Common myeloid progenitor, CD34-positive (primary cell): ENCODE data around the gene KDM3B.
"Not testable (repeated sequence)": the region's sequence is repeated elsewhere in the genome, so short reads cannot be mapped to it uniquely, and the experiment has no call there.

Experiments used
- CTCF ChIA-PET: fragments of 350-600 bp; sonication (Branson Sonifier 250); formaldehyde crosslinking; loops from one replicate; lab custom pipeline; 2021; ENCODE audit warnings: antibody characterized with exemption; lab: Charles Lee
- POLR2A ChIA-PET: fragments of 350-600 bp; sonication (Branson Sonifier 250); formaldehyde crosslinking; loops from one replicate; lab custom pipeline; 2021; ENCODE audit warnings: antibody characterized with exemption; lab: Charles Lee
- DNase-seq, 3 donors: peaks; one replicate each; pipeline versions ENCODE4 v3.0.0 to v3.0.0-alpha.2; 2013
- H3K27ac ChIP-seq, 2 experiments: 1 replicate in 1 of 2; 2 replicates in 1 of 2; pipeline ENCODE4 v1.7.0; 2013; ENCODE audit warnings: inconsistent platforms in 2 of 2, low read length in 2 of 2, mild to moderate bottlenecking in 2 of 2, low read depth in 1 of 2, moderate library complexity in 1 of 2; ENCODE audit not compliant: severe bottlenecking in 2 of 2, insufficient read depth in 1 of 2, poor library complexity in 1 of 2
- H3K27me3 ChIP-seq, 5 experiments: replicated peaks in 2 of 5; 1 replicate in 3 of 5; 2 replicates in 2 of 5; pipeline versions ENCODE4 v1.6.1 to v1.7.0; 2013; ENCODE audit warnings: low read length in 4 of 5, mild to moderate bottlenecking in 2 of 5, moderate library complexity in 2 of 5, inconsistent platforms in 1 of 5; ENCODE audit not compliant: insufficient read depth in 5 of 5, control insufficient read depth in 4 of 5
- H3K36me3 ChIP-seq, 4 experiments: 1 replicate in 2 of 4; 2 replicates in 2 of 4; pipeline versions ENCODE4 v1.6.1 to v1.7.0; 2013; ENCODE audit warnings: low read length in 3 of 4, control low read depth in 1 of 4, mild to moderate bottlenecking in 1 of 4; ENCODE audit not compliant: control insufficient read depth in 4 of 4, insufficient read depth in 4 of 4
- H3K4me1 ChIP-seq, 4 experiments: 1 replicate in 3 of 4; 2 replicates in 1 of 4; pipeline versions ENCODE4 v1.6.1 to v1.7.1; 2013; ENCODE audit warnings: low read length in 3 of 4, mild to moderate bottlenecking in 3 of 4, control low read depth in 1 of 4, inconsistent platforms in 1 of 4, moderate library complexity in 1 of 4; ENCODE audit not compliant: control insufficient read depth in 4 of 4, insufficient read depth in 4 of 4; ENCODE audit errors: control extremely low read depth in 1 of 4
- H3K4me3 ChIP-seq, 7 experiments: 1 replicate in 4 of 7; 2 replicates in 3 of 7; pipeline versions ENCODE4 v1.5.1 to v1.7.0; 2013; ENCODE audit warnings: mild to moderate bottlenecking in 7 of 7, low read length in 6 of 7, moderate library complexity in 6 of 7, inconsistent platforms in 2 of 7, low read depth in 2 of 7, control low read depth in 1 of 7; ENCODE audit not compliant: insufficient read depth in 4 of 7, control insufficient read depth in 1 of 7; ENCODE audit errors: extremely low read depth in 1 of 7
- H3K9me3 ChIP-seq, 5 experiments: 1 replicate in 4 of 5; 2 replicates in 1 of 5; pipeline versions ENCODE4 v1.6.1 to v1.7.1; 2013; ENCODE audit warnings: low read length in 4 of 5, mild to moderate bottlenecking in 2 of 5, inconsistent platforms in 1 of 5, low read depth in 1 of 5, moderate library complexity in 1 of 5; ENCODE audit not compliant: control insufficient read depth in 4 of 5, insufficient read depth in 2 of 5; ENCODE audit errors: control extremely low read depth in 1 of 5
- WGBS: methylation state at CpG from one replicate; pipeline ENCODE4 v1.1.5; 2013; ENCODE audit not compliant: insufficient coverage; 5-methylcytosine and 5-hydroxymethylcytosine counted together

The KDM3B gene

GRCh38 chr5:138402640-138403039 lies 50.2 kb downstream of the KDM3B start:
- DNase-seq, result no peak
- POLR2A ChIA-PET, result no interaction called here
- no peaks in the 10 kb centered on the region for H3K9me3 ChIP-seq
- CTCF ChIA-PET, result no interaction called here
- H3K27me3 ChIP-seq, result no peaks in the 10 kb centered on the region
- no peaks in the 10 kb centered on the region for H3K4me1 ChIP-seq
- no peak overlapping the region for H3K27ac ChIP-seq
- H3K36me3 ChIP-seq, result peaks cover 40 to 66% (median 52%) of the 10 kb centered on the region in 4 experiments
- H3K4me3 ChIP-seq, result no peak overlapping the region

GRCh38 chr5:138408023-138408422 lies 55.5 kb downstream of the KDM3B start:
- Histone ChIP-seq H3K27me3 (no peaks in the 10 kb centered on the region), H3K27ac (no peak overlapping the region), H3K9me3 (no peaks in the 10 kb centered on the region), H3K36me3 (peaks cover 18 to 51% (median 34%) of the 10 kb centered on the region in 4 experiments), H3K4me3 (no peak overlapping the region), H3K4me1 (no peaks in the 10 kb centered on the region)
- WGBS, result 100% methylated on average over 1 of the region's 5 CpGs
- peak in 1 of 3 donors; percentile 8 for DNase-seq
- CTCF ChIA-PET, result interaction anchor here (0.8 to 2.0 kb wide), 4 partner anchors 12 to 56 kb away, joined by 4 to 7 read pairs (median 5); partner anchors contain the start of gene KDM3B
- POLR2A ChIA-PET, result no interaction called here

GRCh38 chr5:138410996-138411640 lies 58.6 kb downstream of the KDM3B start:
- H3K4me3 ChIP-seq, POLR2A ChIA-PET, H3K27me3 ChIP-seq, H3K27ac ChIP-seq, H3K9me3 ChIP-seq, H3K4me1 ChIP-seq: not testable (repeated sequence)
- WGBS, result no CpG with 5 or more reads among the region's 14 CpGs
- DNase-seq, result peak; percentile 16 to 28 (median 28)
- CTCF ChIA-PET, result interaction anchor here (0.6 to 1.3 kb wide), 5 partner anchors 14 to 232 kb away, joined by 3 to 4 read pairs (median 3); partner anchors contain the start of genes BRD8 and KIF20A
- H3K36me3 ChIP-seq, result peaks cover 27 to 63% (median 33%) of the 10 kb centered on the region in 4 experiments

GRCh38 chr5:138418444-138418843 lies 66.0 kb downstream of the KDM3B start:
- H3K36me3 ChIP-seq, result peaks cover 24 to 88% (median 56%) of the 10 kb centered on the region in 4 experiments

GRCh38 chr5:138425079-138425478 lies 72.6 kb downstream of the KDM3B start:
- Histone ChIP-seq H3K4me1 (no peaks in the 10 kb centered on the region), H3K9me3 (no peaks in the 10 kb centered on the region), H3K27me3 (no peaks in the 10 kb centered on the region), H3K27ac (no peak overlapping the region), H3K4me3 (no peak overlapping the region), H3K36me3 (peaks cover 33 to 92% (median 60%) of the 10 kb centered on the region in 4 experiments)
- POLR2A ChIA-PET, result interaction anchor here (0.6 kb wide), 1 partner anchor 13 kb away, joined by 3 read pairs; no protein-coding TSS in a partner anchor
- WGBS, result 100% methylated on average over 1 of the region's 1 CpG
- CTCF ChIA-PET, result interaction anchor here (0.6 to 1.5 kb wide), 7 partner anchors 9 to 348 kb away, joined by 3 to 4 read pairs (median 3); no protein-coding TSS in a partner anchor
- no peak for DNase-seq

More at GRCh38 chr5:138418444-138418843, 66.0 kb downstream of the KDM3B start:
- ChIA-PET CTCF (no interaction called here), POLR2A (no interaction called here)
- Histone ChIP-seq H3K27ac (no peak overlapping the region), H3K9me3 (no peaks in the 10 kb centered on the region), H3K4me3 (no peak overlapping the region), H3K27me3 (no peaks in the 10 kb centered on the region), H3K4me1 (no peaks in the 10 kb centered on the region)
- whole genome bisulfite sequencing, result 89% methylated on average over 1 of the region's 2 CpGs
- DNase-seq, result no peak

- peaks cover 15 to 54% (median 34%) of the 10 kb centered on the region in 4 experiments for H3K36me3 ChIP-seq
- no peak overlapping the region for H3K27ac ChIP-seq
- ChIA-PET CTCF (interaction anchor here (1.0 to 1.2 kb wide), 2 partner anchors 10 to 252 kb away, joined by 3 read pairs; no protein-coding TSS in a partner anchor), POLR2A (no interaction called here)
- H3K4me1 ChIP-seq, result peaks cover 0 to 15% (median 14%) of the 10 kb centered on the region in 4 experiments
- no peaks in the 10 kb centered on the region for H3K9me3 ChIP-seq
- H3K27me3 ChIP-seq, result no peaks in the 10 kb centered on the region
- WGBS, result 80% methylated on average over 2 of the region's 5 CpGs
- DNase-seq, result no peak
- no peak overlapping the region for H3K4me3 ChIP-seq
Observed at GRCh38 chr5:138435943-138436342, 83.5 kb downstream of the KDM3B start.
